Cardiac fibroblast (primary cell): ENCODE results near the gene EGF.

Experiments
- DNase-seq, 2 donors: peaks; one replicate each; pipeline versions ENCODE4 v3.0.0 to v3.0.0-alpha.2; 2010; ENCODE audit warnings: low read depth in 2 of 2
- H3K4me3 ChIP-seq, 2 donors: replicated peaks in 1 of 2; 1 replicate in 1 of 2; 2 replicates in 1 of 2; pipeline ENCODE4 v1.5.1; 2011; ENCODE audit warnings: low read depth in 2 of 2, low read length in 2 of 2, mild to moderate bottlenecking in 2 of 2, moderate library complexity in 1 of 2
- TF ChIP-seq, protein P1 (sequence below): IDR thresholded peaks from one replicate; pipeline ENCODE4 v1.5.1; 2011; ENCODE audit warnings: low read depth, mild to moderate bottlenecking, low read length, inconsistent platforms

The EGF gene

DNA sequence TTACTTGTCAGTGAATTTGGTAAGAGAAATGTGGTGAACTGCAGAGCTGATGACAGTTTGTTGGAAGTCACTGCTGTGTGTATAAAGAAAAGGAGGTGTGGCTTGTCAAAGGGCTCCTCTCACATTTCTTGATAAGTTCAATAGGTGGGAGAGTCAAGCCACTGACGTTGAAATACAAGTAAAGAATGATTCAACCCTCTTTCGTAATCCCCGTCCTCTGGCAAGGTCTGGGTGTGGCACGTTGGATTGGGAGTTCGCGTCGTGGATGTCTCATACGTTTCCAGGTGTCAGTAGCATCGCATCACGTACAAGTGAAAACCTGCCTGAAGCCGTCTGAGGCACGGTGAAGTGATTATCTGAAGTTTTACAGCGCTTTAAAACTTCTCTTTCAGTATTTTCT, 76.4 kb downstream of the EGF start:
- peak; percentile 22 to 39 for DNase-seq
- H3K4me3 ChIP-seq: no peak overlapping the region
- TF ChIP-seq, protein P1, sequence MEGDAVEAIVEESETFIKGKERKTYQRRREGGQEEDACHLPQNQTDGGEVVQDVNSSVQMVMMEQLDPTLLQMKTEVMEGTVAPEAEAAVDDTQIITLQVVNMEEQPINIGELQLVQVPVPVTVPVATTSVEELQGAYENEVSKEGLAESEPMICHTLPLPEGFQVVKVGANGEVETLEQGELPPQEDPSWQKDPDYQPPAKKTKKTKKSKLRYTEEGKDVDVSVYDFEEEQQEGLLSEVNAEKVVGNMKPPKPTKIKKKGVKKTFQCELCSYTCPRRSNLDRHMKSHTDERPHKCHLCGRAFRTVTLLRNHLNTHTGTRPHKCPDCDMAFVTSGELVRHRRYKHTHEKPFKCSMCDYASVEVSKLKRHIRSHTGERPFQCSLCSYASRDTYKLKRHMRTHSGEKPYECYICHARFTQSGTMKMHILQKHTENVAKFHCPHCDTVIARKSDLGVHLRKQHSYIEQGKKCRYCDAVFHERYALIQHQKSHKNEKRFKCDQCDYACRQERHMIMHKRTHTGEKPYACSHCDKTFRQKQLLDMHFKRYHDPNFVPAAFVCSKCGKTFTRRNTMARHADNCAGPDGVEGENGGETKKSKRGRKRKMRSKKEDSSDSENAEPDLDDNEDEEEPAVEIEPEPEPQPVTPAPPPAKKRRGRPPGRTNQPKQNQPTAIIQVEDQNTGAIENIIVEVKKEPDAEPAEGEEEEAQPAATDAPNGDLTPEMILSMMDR: no peak

DNA sequence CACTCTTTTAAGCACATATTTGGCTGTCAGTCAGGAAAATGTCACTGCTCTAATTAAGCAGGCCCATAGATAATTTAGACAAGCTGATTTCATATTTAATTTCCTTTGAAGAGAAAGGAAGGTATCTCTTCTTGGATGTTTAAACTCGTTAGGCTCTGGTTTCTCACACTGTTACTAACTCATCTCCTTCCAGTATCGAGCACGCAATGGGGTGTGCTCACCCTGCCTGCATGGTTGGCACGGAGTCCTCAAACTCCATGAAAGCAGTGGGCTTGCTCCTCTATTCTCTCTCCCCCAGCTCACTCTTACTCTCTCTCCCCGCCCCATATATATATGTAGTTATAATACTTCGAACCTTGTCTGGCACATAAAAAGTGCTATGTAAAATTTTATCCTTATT, 76.9 kb downstream of the EGF start:
- TF ChIP-seq, protein P1: no peak
- no peak overlapping the region for H3K4me3 ChIP-seq
- DNase-seq: no peak

- H3K4me3 ChIP-seq: no peak overlapping the region
- TF ChIP-seq, protein P1: no peak
- DNase-seq: no peak
Observed at GRCh38 chr4:109990261-109991257, 77.9 kb downstream of the EGF start.

DNA sequence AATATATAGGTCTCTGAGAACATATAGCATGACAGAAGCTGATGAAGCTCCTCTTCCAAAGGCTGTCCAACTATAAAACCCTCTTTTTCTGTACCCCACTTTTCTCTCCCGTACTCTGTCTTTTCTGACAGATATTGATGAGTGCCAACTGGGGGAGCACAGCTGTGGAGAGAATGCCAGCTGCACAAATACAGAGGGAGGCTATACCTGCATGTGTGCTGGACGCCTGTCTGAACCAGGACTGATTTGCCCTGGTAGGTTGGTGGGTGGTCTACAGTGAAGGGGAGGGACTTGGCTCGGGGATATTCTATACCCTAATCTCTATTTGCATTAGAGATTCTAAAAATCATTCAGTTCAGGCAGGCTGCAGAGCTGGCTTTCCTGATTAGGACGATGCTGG, 80.4 kb downstream of the EGF start:
- no peak for DNase-seq
- H3K4me3 ChIP-seq: no peak overlapping the region
- TF ChIP-seq, protein P1: no peak

DNA sequence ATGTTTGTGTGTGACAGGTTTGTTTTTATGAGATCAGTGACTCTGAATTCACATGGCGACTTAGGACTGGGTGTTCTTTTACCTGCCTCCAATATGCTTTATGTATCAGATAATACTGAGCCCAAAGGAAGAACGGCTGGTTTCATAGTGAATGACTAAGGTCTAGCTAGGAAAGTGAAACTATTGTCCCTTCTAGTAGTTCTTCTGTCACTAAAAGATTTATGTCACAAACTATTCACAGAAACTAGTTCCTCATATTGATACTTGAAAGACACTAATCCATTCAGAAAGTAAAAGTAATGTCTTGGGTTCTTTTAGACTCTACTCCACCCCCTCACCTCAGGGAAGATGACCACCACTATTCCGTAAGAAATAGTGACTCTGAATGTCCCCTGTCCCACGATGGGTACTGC, 81.7 kb downstream of the EGF start:
- no peak for DNase-seq
- H3K4me3 ChIP-seq: no peak overlapping the region
- TF ChIP-seq, protein P1: no peak

GRCh38 chr4:109996526-109996925, 83.8 kb downstream of the EGF start:
- no peak for DNase-seq
- no peak overlapping the region for H3K4me3 ChIP-seq
- TF ChIP-seq, protein P1: no peak
